Natural killer cell treated with Interleukin-12 subunit alpha and Interleukin-12 subunit beta and Interleukin-15 and Interleukin-18, amount 100 ng/mL, for 72 hours (primary cell): ENCODE measurements around the gene ARMC12. TPM values are rescaled to one million over a fixed set of nuclear protein-coding genes. Genes with fewer than 3 reads are reported as not detected.
A peak's percentile ranks its signal among the peaks of the same experiment; 100 is the strongest.

Source experiments
- ATAC-seq, 2 donors: fragments of 150-1000 bp; cut with Tn5 transposase in 1 of 2; sonication (Bioruptor Pico), chemical (Tn5 transposase) in 1 of 2; 2 replicates each; pipeline ENCODE4 v1.10.0; 2021
- DNase-seq: peaks from one replicate; pipeline ENCODE4 v3.0.0; 2022; ENCODE audit warnings: low spot score
- H3K27ac Mint-ChIP-seq, 2 donors: 1 replicate in 1 of 2; 2 replicates in 1 of 2; pipeline ENCODE4 v1.8.0; 2022; ENCODE audit warnings: mixed read lengths in 2 of 2, mild to moderate bottlenecking in 1 of 2, moderate library complexity in 1 of 2
- H3K27me3 Mint-ChIP-seq, 2 donors: 1 replicate in 1 of 2; 2 replicates in 1 of 2; pipeline ENCODE4 v1.8.0; 2022; ENCODE audit warnings: mixed read lengths in 2 of 2
- H3K36me3 Mint-ChIP-seq: one replicate; pipeline ENCODE4 v1.8.0; 2022; ENCODE audit warnings: mixed read lengths
- H3K4me1 Mint-ChIP-seq, 2 donors: 1 replicate in 1 of 2; 2 replicates in 1 of 2; pipeline ENCODE4 v1.8.0; 2022; ENCODE audit warnings: low read depth in 2 of 2, mixed read lengths in 2 of 2, mild to moderate bottlenecking in 1 of 2
- H3K4me3 Mint-ChIP-seq: one replicate; pipeline ENCODE4 v1.8.0; 2022; ENCODE audit warnings: mixed read lengths
- H3K9me3 Mint-ChIP-seq: 2 replicates; pipeline ENCODE4 v1.8.0; 2022; ENCODE audit warnings: mixed read lengths
- total RNA-seq, 2 donors: library from RNA; stranded (reverse); gene quantifications; one replicate each; pipeline ENCODE4 v1.2.3, GENCODE V29; 2022

ARMC12 gene
- total RNA-seq, 2 donors from 2014 or later: not detected

DNA sequence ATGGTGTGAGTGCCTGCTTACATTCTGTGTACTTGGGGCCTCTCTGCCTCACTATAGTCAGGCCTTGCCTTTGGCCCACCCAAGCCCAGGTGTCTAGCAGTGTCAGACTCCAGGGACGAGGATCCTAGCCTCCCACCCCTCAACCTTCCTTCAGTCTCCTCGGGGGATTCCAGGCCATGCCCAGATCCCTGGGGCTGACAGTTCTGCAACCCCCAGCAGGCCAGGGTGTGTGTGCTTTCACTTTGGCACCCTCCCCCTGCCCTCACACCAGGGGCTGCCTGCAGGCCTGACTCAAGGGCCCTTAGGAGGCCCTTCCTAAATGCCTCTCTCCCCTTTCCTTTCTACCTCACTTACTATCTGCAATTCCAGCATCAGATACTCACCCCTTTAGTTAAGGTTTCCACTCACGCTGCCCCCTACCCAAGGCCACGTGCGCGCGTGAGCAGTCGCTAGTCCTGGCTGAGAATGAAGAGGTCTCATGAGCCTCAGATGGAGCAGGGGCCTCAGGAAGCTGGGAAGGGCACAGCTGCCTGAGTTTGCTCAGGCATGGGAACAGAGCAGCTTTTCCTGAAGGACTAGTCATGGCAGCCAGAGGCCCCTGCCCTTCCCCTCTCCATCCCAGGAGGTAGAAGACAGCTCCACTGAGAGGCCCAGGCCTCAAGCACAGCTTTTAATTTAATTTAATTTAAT, 61.1 kb downstream of the ARMC12 start:
- Mint-ChIP-seq H3K4me1 (no peaks in the 10 kb centered on the region), H3K27me3 (peaks cover 0 to 2% of the 10 kb centered on the region in 2 donors), H3K27ac (no peak overlapping the region), H3K36me3 (no peaks in the 10 kb centered on the region), H3K4me3 (no peak overlapping the region), H3K9me3 (no peaks in the 10 kb centered on the region)
- DNase-seq (peak; percentile 50), ATAC-seq (peak; percentile 28 to 35)

Other genes with a start within 250 kb of the ARMC12 start
- gene TEAD3, start 240.0 kb upstream of the ARMC12 start, total RNA-seq: under 1 TPM; 0.24 to 0.25 TPM
- not detected for gene TULP1, start 224.1 kb upstream of the ARMC12 start, total RNA-seq
- gene FKBP5, start 48.1 kb upstream of the ARMC12 start, total RNA-seq: 10 to 100 TPM; 14.1 to 32.5 TPM
- not detected for gene CLPSL2, start 39.6 kb downstream of the ARMC12 start, total RNA-seq
- gene CLPSL1, start 44.0 kb downstream of the ARMC12 start, total RNA-seq: not detected
- not detected for gene CLPS, start 60.3 kb downstream of the ARMC12 start, total RNA-seq
- not detected for gene LHFPL5, start 68.3 kb downstream of the ARMC12 start, total RNA-seq
- gene SRPK1, start 184.1 kb downstream of the ARMC12 start, total RNA-seq: 100 to 1,000 TPM in 1 of 2 donors, 10 to 100 TPM in 1; 70.6 to 140 TPM